Glomerular visceral epithelial cell (primary cell): ENCODE results near the gene ZNF44.

Experiments used
- DNase-seq: peaks from one replicate; pipeline ENCODE4 v3.0.0-alpha.2; 2016; ENCODE audit errors: extremely low spot score

Gene ZNF44

DNA sequence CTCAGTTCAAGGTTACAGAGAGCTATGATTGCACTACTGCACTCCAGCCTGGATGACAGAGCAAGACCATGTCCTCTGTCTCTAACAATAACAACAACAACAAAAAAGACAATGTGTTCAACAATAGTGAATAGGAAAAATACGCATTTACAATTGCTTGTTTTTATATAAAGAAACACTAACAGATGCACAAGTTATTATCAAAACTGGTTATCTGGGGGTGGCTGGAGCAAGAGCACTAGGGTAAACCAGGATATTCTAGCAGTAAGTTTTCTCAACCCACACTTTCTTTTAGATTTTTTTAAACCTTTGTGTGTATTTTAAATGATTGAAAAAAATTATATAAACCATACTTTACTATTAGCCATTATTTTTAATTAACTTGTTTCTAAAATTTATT lies 33.1 kb downstream of the ZNF44 start:
- DNase-seq: no peak

DNA sequence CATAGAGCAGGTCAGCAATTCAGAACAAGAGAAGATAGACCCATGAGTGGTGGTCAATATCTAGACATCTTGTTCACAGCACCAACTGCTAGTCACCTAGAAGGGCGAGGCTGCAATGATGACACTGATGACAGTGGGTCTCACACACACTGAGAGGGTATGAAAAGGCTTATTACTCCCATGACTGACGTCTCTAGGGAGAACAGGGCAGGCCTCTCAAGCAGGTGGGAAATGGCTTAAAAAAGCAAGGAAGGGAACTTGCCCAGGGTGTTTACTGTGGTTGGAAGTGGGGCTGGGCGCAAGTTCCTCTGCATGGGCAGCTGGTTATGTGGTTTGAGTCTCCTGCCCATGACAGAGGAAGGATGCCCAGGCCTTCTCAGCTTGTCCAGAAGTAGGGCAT lies 33.8 kb downstream of the ZNF44 start:
- no peak for DNase-seq

- DNase-seq: no peak
Observed at GRCh38 chr19:12260236-12260635, 34.4 kb downstream of the ZNF44 start.

DNA sequence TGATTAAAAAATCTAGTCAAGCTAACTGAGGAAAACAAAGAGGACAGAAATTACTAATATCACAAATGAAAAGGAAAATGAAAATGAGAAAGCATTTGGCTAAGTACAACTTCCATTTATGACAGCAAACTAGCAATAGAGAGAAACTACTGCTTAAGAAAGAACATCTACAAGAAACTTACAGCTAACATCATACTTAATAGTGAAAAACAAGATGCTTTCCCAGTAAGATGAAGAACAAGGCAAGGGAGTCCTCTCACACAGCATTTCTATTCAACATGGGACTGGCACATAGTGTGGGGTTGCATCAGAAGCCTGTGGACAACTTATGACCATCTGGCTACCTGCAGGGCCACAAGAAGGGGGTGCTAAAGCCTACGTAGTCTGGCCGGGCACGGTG lies 39.3 kb downstream of the ZNF44 start:
- DNase-seq: no peak

GRCh38 chr19:12247644-12248222 lies 47.0 kb downstream of the ZNF44 start:
- no peak for DNase-seq

GRCh38 chr19:12244370-12244769 lies 50.3 kb downstream of the ZNF44 start:
- no peak for DNase-seq

GRCh38 chr19:12237143-12237839 lies 57.4 kb downstream of the ZNF44 start:
- DNase-seq: no peak

DNA sequence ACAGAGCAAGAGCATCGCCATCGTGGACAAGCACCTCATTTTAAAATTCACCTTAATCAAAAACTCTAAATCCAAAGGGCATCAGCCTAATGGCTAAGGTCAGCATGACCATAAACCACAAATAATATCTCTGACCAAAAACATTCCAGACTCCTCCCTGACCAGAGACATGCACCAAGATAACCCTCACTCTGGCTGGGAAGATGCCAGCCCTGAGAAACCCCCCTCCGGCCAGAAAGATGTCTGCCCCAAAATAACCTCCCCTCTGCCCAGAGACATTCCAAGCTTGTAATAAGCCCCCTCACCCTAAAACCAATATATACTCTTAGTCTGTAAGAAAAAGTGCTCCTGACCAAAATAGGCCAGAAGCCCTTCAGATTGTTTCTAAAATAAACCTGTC lies 61.7 kb downstream of the ZNF44 start:
- no peak for DNase-seq

- no peak for DNase-seq
Observed at GRCh38 chr19:12230751-12231733, 63.6 kb downstream of the ZNF44 start.

GRCh38 chr19:12229990-12230389 lies 64.7 kb downstream of the ZNF44 start:
- DNase-seq: no peak

- peak; percentile 24 for DNase-seq
Observed at GRCh38 chr19:12224676-12225075, 70.0 kb downstream of the ZNF44 start.

- DNase-seq: no peak
Observed at GRCh38 chr19:12222980-12223630, 71.6 kb downstream of the ZNF44 start.
